ENCODE data around the gene C17orf78.
"Not testable (repeated sequence)": the region's sequence is repeated elsewhere in the genome, so short reads cannot be mapped to it uniquely, and the experiment has no call there.

Gene C17orf78

GRCh38 chr17:37438141-37438540 lies 62.4 kb downstream of the C17orf78 start:
- no peak for DNase-seq (ENCODE audit: low spot score)

DNA sequence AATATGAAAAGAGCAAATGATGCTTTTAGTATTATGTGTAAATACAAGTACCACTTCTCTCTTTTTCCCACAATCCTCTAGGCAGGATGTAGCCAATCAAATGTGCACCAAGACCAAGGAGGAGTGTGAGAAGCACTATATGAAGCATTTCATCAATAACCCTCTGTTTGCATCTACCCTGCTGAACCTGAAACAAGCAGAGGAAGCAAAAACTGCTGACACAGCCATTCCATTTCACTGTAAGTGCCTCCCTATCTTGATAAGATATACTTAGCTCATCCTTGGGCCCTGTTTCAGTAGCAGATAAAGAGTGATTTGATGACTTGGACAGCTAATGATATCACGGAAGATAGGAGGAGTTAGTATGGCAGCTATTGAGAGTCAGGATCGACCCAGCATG lies 64.6 kb downstream of the C17orf78 start:
- DNase-seq (ENCODE audit: low spot score): no peak

DNA sequence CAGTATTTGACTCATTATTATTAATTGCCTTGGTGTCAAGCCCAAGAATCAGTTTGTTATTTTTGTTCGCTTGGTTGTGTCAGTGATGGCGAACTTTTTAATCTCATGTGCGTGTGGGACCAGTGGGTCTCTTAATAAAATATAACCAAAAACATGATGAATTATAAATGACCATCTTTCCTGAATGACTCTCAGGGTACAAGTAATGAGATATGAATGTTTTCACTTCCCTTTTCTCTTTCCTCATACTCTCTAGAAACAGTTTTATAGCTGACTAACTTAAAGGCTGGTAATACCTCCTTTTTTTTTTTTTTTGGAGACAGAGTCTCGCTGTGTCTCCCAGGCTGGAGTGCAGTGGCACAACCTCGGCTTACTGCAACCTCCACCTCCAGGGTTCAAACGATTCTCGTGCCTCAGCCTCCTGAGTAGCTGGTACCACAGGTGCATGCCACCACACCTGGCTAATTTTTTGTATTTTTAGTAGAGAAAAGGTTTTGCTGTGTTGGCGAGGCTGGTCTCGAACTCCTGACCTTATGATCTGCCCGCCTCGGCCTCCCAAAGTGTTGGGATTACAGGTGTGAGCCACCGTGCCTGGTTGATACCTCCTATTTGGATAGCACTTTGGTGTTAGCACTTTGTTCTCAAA lies 65.7 kb downstream of the C17orf78 start:
- not testable (repeated sequence) for DNase-seq (ENCODE audit: low spot score)

Measured in hematopoietic multipotent progenitor cell treated with erythropoietin and hydrocortisone succinate and interleukin-3 and kit ligand, for 15 days (in vitro differentiated cells).